ENCODE measurements around the gene UBR7. TPM values are rescaled to one million over a fixed set of nuclear protein-coding genes. Genes with fewer than 3 reads are reported as not detected.
A peak's percentile ranks its signal among the peaks of the same experiment; 100 is the strongest.
"Not testable (repeated sequence)": the region's sequence is repeated elsewhere in the genome, so short reads cannot be mapped to it uniquely, and the experiment has no call there.

UBR7 gene, protein sequence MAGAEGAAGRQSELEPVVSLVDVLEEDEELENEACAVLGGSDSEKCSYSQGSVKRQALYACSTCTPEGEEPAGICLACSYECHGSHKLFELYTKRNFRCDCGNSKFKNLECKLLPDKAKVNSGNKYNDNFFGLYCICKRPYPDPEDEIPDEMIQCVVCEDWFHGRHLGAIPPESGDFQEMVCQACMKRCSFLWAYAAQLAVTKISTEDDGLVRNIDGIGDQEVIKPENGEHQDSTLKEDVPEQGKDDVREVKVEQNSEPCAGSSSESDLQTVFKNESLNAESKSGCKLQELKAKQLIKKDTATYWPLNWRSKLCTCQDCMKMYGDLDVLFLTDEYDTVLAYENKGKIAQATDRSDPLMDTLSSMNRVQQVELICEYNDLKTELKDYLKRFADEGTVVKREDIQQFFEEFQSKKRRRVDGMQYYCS
- total RNA-seq (2021) (64.0 and 73.1 TPM in 2 replicates), Bru-seq, nascent RNA (percentile 85 among the genes with signal in this experiment), BruChase-seq, experiment 1, labeled RNA remaining after a 2-hour chase (percentile 92 among the genes with signal in this experiment), BruChase-seq, experiment 2, labeled RNA remaining after a 6-hour chase (percentile 97 among the genes with signal in this experiment)
- long read RNA-seq, transcript UBR7-201 (11 exons, 3,694 nt) = major isoform, 156 of 222 reads
- long read RNA-seq, transcript UBR7-202 (10 exons, 1,276 nt) = minor isoform, 6 of 222 reads
- long read RNA-seq, partial matches to known transcripts = 7 of 222 reads
- long read RNA-seq, other reads (novel, unspliced or antisense) = 53 of 222 reads

GRCh38 chr14:93206793-93207467 is at the start of gene UBR7, which contains the start of gene GON7:
TSS of gene UBR7 (plus strand) at chr14:93207256. CDS start at chr14:93207292, 36 bp downstream.
TSS of gene GON7 (minus strand) at chr14:93207065. CDS start at chr14:93207037, 28 bp downstream.
- ChIA-PET CTCF (interaction anchor here (0.7 to 2.1 kb wide), 5 partner anchors 12 to 367 kb away, joined by 3 to 10 read pairs (median 3); no protein-coding TSS in a partner anchor), POLR2A (ENCODE audit: low non-redundant PET) (interaction anchor here (0.7 kb wide), 1 partner anchor 195 kb away, joined by 3 read pairs; no protein-coding TSS in a partner anchor)
- Histone ChIP-seq H3K27me3 (replicated peaks; ENCODE audit: insufficient read depth, low read depth, low read length, poor library complexity) (no peaks in the 10 kb centered on the region), H3K27ac (ENCODE audit: low read depth, low read length, poor library complexity, severe bottlenecking) (peak within 1 kb of the TSS; percentile 93), H3K4me3 (ENCODE audit: low read depth, low read length, poor library complexity, severe bottlenecking) (peak within 1 kb of the TSS; percentile 94), H3K4me1 (ENCODE audit: insufficient read depth, low read length, poor library complexity, severe bottlenecking) (peaks cover 12% of the 10 kb centered on the region), H3K9me3 (ENCODE audit: low read depth, low read length, poor library complexity, severe bottlenecking) (no peaks in the 10 kb centered on the region), H3K36me3 (ENCODE audit: insufficient read depth, low read length, poor library complexity, severe bottlenecking) (peaks cover 16% of the 10 kb centered on the region)
- BruUV-seq (replicated peaks) = no TSS peak
- peak; percentile 99 for DNase-seq (ENCODE audit: low spot score)
- intact Hi-C loops (cut with micrococcal nuclease; ENCODE audit: unreplicated experiment) = loop anchor here (5.0 to 10.0 kb wide), 2 partner anchors 95 to 328 kb away; no protein-coding TSS in a partner anchor
- TF ChIP-seq EZH2 (IDR thresholded peaks at IDR 0.05; ENCODE audit: borderline replicate concordance, low read depth, low read length, poor library complexity, severe bottlenecking) = no peak
- TF ChIP-seq, protein P1, sequence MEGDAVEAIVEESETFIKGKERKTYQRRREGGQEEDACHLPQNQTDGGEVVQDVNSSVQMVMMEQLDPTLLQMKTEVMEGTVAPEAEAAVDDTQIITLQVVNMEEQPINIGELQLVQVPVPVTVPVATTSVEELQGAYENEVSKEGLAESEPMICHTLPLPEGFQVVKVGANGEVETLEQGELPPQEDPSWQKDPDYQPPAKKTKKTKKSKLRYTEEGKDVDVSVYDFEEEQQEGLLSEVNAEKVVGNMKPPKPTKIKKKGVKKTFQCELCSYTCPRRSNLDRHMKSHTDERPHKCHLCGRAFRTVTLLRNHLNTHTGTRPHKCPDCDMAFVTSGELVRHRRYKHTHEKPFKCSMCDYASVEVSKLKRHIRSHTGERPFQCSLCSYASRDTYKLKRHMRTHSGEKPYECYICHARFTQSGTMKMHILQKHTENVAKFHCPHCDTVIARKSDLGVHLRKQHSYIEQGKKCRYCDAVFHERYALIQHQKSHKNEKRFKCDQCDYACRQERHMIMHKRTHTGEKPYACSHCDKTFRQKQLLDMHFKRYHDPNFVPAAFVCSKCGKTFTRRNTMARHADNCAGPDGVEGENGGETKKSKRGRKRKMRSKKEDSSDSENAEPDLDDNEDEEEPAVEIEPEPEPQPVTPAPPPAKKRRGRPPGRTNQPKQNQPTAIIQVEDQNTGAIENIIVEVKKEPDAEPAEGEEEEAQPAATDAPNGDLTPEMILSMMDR (conservative IDR thresholded peaks at IDR 0.05; ENCODE audit: low read depth, low read length) = peak; percentile 27; the same call in 1 of the 2 replicates

- BruUV-seq (replicated peaks); H3K4me1 ChIP-seq (ENCODE audit: insufficient read depth, low read length, poor library complexity, severe bottlenecking); H3K27me3 ChIP-seq (replicated peaks; ENCODE audit: insufficient read depth, low read depth, low read length, poor library complexity): not testable (repeated sequence)
Observed at GRCh38 chr14:93158349-93158748, 48.7 kb upstream of the UBR7 start.

DNA sequence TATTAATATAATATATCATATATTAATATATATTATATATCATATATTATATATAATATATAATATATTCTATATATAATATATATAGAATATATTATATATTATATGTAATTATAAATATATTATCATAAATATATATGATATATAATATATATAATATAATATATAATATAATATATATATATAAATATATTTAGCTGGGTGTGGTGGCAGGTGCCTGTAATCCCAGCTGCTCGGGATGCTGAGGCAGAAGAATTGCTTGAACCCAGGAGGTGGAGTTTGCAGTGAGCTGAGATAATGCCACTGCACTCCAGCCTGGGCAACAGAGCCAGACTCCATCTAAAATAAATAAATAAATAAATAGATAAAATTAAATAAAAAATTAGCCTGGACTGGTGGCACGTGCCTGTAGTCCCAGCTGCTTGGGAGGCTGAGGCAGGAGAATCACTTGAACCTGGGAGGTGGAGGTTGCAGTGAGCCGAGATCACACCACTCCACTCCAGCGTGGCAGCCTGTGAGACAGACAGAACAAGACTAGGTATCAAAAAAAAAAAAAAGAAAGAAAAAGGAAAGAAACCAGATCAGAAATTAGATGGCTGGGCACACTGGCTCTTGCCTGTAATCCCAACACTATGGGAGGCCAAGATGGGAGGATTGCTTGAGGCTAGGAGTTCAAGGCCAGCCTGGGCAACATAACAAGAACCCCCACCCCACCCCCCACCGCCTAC is 47.3 kb upstream of the UBR7 start:
- H3K27me3 ChIP-seq (replicated peaks; ENCODE audit: insufficient read depth, low read depth, low read length, poor library complexity); H3K36me3 ChIP-seq (ENCODE audit: insufficient read depth, low read length, poor library complexity, severe bottlenecking); H3K4me3 ChIP-seq (ENCODE audit: low read depth, low read length, poor library complexity, severe bottlenecking); POLR2A ChIA-PET (ENCODE audit: low non-redundant PET); BruUV-seq (replicated peaks); H3K9me3 ChIP-seq (ENCODE audit: low read depth, low read length, poor library complexity, severe bottlenecking); DNase-seq (ENCODE audit: low spot score); intact Hi-C loops (cut with micrococcal nuclease; ENCODE audit: unreplicated experiment); H3K4me1 ChIP-seq (ENCODE audit: insufficient read depth, low read length, poor library complexity, severe bottlenecking); H3K27ac ChIP-seq (ENCODE audit: low read depth, low read length, poor library complexity, severe bottlenecking): not testable (repeated sequence)
- CTCF ChIA-PET = interaction anchor here (0.7 to 1.4 kb wide), 6 partner anchors 21 to 208 kb away, joined by 3 to 7 read pairs (median 4); partner anchors contain the start of genes GON7 and UBR7

More at GRCh38 chr14:93158349-93158748, 48.7 kb upstream of the UBR7 start:
- POLR2A ChIA-PET (ENCODE audit: low non-redundant PET); H3K27ac ChIP-seq (ENCODE audit: low read depth, low read length, poor library complexity, severe bottlenecking); CTCF ChIA-PET; DNase-seq (ENCODE audit: low spot score); H3K9me3 ChIP-seq (ENCODE audit: low read depth, low read length, poor library complexity, severe bottlenecking); H3K4me3 ChIP-seq (ENCODE audit: low read depth, low read length, poor library complexity, severe bottlenecking); intact Hi-C loops (cut with micrococcal nuclease; ENCODE audit: unreplicated experiment); H3K36me3 ChIP-seq (ENCODE audit: insufficient read depth, low read length, poor library complexity, severe bottlenecking): not testable (repeated sequence)
